GM20000 (cell line): ENCODE measurements around the gene MON2.
A peak's percentile ranks its signal among the peaks of the same experiment; 100 is the strongest.

Source experiments
- DNase-seq: peaks from one replicate; pipeline ENCODE4 v3.0.0; 2012; ENCODE audit warnings: low spot score
- TF ChIP-seq, protein P1 (sequence below): IDR thresholded peaks from 2 replicates; pipeline ENCODE4 v1.5.1; 2012; ENCODE audit warnings: mild to moderate bottlenecking, control low read depth; ENCODE audit errors: extremely low read depth, missing control alignments

Gene MON2

DNA sequence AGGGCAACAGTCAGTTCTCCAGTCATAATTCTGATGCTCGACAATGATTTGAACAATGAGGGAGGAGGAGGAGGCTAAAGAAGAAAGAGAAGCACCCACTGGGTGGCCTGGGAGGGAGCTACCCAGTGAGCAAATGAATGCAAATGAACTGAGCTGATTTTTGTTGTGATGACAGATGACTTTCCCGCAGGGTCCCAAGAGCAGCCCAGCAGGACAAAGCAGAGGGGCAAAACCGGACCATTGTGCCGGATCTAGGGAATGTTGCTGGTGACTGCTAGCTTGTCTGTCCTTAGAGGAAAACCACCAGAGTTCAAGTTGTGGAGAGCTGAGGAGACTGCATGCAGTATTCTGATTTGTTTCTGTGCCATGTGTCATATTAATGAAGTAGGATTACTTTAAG lies 162.8 kb downstream of the MON2 start:
- TF ChIP-seq, protein P1, sequence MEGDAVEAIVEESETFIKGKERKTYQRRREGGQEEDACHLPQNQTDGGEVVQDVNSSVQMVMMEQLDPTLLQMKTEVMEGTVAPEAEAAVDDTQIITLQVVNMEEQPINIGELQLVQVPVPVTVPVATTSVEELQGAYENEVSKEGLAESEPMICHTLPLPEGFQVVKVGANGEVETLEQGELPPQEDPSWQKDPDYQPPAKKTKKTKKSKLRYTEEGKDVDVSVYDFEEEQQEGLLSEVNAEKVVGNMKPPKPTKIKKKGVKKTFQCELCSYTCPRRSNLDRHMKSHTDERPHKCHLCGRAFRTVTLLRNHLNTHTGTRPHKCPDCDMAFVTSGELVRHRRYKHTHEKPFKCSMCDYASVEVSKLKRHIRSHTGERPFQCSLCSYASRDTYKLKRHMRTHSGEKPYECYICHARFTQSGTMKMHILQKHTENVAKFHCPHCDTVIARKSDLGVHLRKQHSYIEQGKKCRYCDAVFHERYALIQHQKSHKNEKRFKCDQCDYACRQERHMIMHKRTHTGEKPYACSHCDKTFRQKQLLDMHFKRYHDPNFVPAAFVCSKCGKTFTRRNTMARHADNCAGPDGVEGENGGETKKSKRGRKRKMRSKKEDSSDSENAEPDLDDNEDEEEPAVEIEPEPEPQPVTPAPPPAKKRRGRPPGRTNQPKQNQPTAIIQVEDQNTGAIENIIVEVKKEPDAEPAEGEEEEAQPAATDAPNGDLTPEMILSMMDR = no peak
- no peak for DNase-seq

DNA sequence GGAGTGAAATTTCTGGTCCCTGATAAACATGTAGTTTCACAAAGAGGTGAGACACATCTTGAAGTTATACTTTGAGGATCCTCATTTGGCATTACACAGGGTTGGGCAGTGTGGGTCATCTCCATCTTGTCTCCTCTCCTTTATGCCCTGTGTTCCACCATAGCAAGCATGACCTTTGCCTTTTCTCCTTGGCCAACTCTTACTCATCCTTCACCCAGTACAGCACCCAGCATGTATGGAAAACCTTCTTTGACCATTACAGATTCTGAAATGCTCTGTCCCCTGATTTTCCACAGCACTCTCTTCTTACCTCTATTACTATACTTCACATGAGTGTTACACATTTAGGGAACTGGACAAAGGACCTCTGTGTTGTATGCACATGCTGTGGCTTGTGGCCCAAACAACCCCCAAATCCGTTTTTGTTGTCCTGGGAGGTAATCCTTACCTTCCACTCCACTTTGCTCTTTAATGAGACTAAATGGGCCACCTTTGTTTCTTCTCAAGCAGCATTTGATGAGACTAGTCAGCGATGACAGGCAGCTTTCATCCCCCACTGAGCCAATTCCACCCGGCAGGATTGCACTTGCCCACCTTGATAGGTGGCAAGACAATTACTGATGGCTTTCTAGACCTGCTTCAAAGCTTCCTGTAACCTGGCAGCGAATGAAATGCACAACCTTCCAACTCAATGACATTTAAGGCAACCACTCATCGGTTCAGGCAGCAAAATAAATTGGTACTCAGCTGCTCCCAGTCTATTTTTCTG lies 163.5 kb downstream of the MON2 start:
- DNase-seq = no peak
- TF ChIP-seq, protein P1 = no peak

DNA sequence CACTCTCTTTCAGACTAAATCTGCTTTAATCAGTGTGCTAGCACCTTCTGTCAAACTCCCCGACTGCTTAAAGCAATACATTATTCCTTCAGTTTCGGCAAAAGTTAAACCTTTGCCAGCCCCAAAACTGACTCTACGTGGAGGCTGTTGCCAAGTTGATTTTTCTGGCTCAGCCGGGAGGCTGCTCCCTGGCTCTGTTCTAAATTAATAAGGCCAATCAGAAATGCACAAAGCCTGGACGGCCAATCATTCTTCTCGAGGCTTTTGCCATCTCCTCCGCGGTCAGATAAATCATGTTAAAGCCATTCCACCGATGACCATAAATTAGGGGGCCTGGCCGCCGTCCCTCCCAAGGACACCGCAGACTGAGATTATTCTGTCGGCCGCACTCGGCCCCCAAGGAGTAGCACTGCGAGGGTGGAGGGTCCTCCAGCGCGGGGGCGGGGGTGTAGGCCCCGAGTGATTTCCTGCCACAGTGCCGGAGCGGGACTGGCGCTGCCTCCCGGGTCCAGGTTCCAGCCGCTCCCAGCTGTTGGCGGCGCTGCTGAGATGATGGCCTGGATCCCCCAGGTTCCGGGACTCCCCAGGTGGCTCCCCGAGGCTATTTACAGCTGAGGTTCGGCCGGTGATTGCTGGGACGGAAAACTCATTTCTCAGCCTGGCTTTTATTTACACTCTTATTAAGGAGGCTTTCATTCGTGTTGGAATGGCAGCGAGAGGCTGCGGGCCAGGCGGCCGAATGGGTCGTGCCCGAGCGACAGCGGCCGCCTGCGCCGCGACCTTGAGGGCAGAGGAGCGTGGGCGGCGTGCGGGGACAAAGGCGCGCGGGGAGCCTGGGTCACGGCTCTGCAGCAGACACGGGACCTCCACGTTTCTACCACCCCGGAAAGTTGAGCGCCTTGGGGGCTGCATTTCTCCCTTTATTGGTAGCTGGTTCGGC lies 165.1 kb downstream of the MON2 start:
- peak; percentile 74 for DNase-seq
- TF ChIP-seq, protein P1 = peak; percentile 29

DNA sequence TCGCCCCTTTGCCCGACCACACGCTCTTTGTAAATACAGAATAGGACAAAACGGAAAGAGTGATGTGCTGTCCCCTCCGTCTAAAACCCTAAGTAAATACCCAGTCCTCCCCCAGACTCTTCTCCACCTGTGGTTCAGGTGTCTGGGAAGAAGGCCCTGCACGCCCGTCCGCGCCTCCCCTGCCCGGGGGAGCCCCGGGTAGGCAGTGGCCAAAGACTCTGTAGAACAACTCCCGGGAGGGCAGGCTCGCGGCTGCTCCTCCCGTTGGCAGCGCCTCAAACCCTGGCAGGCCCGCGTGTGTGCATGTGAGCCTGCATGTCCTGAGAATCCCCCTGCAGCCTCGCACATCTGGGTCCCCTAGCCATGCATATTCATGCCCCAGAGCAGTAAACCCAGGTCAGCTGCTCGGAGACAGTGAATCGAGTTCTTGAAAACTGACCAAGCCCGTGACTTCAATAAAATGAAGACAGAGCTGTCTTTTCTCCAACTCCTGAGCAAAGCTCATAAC lies 165.8 kb downstream of the MON2 start:
- DNase-seq = peak; percentile 56
- TF ChIP-seq, protein P1 = no peak

DNA sequence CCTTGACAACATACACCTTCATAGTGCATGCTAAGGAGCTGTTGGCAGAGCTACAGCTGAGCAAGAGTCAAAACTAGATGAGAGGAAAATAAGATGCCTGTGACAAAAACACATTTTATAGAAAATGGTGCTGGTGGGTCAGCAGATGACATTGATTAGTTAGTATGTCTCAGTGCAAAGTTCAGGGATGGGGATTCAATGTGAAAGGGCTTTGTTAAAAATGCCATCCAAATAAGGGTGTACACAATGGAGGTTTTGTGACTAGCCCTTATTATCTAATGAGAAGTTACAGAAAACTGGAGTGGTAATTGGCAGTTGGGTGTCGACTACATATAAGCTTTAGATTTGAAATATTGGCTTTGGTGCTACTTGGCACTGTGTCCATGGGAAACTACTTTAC lies 169.0 kb downstream of the MON2 start:
- TF ChIP-seq, protein P1 = no peak
- no peak for DNase-seq

DNA sequence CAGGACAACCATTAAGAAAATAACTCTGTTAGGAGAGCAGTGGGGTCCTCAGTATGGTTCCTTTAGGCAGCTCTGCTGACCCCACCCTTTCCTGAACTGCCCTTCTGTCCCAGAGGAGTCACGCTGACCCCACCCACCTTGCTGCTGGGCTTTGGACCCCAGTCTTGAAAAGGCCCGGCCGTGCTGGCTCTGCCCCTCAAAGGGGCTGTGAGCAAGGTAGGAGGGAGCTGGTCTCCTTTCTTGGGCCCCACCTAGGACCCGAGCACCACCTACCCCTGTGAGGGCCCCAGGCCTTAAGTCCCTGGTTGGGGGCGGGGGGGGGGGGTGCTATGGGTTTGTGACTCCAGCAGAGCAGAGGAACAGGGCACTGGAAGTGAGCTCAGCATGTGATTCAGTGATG lies 171.1 kb downstream of the MON2 start:
- TF ChIP-seq, protein P1 = no peak
- DNase-seq = no peak
